ENCODE data around the gene CACTIN.

DNA sequence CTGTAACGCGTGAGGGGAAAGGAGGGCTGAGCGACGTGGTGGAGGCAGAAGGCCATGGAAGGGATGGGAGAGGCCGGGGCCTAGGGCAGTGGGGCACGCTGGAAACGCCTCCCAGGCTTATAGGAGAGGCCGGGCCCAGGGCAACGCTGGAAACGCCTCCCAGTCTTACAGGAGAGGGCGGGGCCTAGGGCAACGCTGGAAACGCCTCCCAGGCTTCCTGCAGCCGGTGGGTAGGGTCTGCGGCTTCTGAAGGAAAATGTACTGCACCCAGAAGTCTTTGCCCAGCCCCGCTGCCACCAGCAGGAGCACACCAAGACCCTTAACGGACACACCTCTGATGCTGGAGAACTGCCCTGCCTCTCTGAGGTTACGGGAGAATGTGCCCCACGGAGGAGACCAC lies 9.1 kb downstream of the CACTIN start:
- TF ChIP-seq POLR2A (IDR thresholded peaks at IDR 0.05) (no peak), EP300 (IDR thresholded peaks at IDR 0.05) (no peak), POLR2AphosphoS5 (IDR thresholded peaks at IDR 0.05) (no peak)
- TF ChIP-seq, protein P1, sequence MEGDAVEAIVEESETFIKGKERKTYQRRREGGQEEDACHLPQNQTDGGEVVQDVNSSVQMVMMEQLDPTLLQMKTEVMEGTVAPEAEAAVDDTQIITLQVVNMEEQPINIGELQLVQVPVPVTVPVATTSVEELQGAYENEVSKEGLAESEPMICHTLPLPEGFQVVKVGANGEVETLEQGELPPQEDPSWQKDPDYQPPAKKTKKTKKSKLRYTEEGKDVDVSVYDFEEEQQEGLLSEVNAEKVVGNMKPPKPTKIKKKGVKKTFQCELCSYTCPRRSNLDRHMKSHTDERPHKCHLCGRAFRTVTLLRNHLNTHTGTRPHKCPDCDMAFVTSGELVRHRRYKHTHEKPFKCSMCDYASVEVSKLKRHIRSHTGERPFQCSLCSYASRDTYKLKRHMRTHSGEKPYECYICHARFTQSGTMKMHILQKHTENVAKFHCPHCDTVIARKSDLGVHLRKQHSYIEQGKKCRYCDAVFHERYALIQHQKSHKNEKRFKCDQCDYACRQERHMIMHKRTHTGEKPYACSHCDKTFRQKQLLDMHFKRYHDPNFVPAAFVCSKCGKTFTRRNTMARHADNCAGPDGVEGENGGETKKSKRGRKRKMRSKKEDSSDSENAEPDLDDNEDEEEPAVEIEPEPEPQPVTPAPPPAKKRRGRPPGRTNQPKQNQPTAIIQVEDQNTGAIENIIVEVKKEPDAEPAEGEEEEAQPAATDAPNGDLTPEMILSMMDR (IDR thresholded peaks at IDR 0.05), result no peak
